Epidermal melanocyte (primary cell): Measurements from ENCODE around the gene KYAT1.
A peak's percentile ranks its signal among the peaks of the same experiment; 100 is the strongest.

Experiments
- DNase-seq: peaks from one replicate; pipeline ENCODE4 v3.0.0; 2011; ENCODE audit warnings: low spot score; ENCODE audit not compliant: insufficient read length

KYAT1 gene

GRCh38 chr9:128841694-128842492, 39.9 kb downstream of the KYAT1 start:
- DNase-seq = no peak

DNA sequence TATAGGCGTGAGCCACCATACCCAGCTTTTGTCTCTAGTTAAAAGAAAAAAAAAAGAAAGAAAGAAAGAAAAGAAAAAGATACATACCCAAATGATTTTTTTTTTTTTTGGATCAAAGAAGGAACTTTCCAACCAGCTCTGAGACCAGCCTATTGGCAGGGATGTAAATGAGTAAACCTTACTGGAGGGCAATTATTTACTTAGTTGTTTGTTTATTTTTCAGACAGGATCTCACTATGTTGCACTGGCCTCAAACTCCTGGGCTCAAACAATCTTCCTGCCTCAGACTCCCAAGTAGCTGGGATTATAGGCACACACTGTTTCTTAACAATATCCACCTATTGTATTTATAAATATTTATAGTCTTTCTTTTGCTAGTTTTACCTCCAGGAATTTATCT, 41.2 kb downstream of the KYAT1 start:
- no peak for DNase-seq

DNA sequence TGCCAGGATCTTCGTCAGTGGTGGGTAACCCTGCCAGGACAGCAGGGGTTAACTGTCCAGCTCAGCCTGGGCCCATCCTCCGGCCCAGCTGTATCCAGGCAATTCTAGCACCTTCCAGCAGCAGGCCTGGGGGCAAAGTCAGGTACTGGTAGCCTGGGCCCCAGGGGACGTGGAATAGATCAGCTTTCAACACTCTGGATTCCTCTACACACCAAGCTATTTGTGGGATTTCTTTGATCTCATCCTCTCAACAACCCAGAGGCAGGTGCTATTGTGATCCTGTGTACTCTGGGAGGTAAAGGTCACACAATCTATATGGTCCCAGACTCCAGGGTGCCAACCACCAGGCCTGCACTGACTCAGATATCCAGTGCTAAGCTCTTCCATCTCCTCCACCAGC, 43.4 kb downstream of the KYAT1 start:
- no peak for DNase-seq

DNA sequence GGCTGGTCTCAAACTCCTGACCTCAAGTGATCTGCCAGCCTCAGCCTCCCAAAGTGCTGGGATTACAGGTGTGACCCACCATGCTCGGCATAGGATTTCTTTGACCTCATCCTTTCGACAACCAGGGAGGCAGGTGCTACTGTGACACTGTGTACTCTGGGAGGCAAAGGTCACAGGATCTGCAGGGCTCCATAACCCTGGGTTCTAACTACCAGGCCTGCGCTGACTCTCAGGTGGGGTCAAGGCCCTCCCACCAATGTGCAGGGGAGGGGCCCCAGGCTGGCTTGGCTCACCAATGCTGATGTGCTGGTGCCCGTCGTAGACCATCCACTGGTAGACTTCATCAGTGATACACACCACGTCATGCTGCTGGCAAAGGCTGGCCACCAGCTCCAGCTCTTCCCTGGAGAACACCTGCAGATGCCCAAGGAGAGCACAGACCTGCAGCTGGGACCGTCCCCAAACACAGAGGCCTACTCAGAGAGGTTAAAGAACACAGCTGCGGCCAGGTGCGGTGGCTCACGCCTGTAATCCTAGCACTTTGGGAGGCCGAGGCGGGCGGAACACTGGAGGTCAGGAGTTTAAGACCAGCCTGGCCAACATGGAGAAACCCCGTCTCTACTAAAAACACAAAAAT, 45.1 kb downstream of the KYAT1 start:
- DNase-seq = no peak

DNA sequence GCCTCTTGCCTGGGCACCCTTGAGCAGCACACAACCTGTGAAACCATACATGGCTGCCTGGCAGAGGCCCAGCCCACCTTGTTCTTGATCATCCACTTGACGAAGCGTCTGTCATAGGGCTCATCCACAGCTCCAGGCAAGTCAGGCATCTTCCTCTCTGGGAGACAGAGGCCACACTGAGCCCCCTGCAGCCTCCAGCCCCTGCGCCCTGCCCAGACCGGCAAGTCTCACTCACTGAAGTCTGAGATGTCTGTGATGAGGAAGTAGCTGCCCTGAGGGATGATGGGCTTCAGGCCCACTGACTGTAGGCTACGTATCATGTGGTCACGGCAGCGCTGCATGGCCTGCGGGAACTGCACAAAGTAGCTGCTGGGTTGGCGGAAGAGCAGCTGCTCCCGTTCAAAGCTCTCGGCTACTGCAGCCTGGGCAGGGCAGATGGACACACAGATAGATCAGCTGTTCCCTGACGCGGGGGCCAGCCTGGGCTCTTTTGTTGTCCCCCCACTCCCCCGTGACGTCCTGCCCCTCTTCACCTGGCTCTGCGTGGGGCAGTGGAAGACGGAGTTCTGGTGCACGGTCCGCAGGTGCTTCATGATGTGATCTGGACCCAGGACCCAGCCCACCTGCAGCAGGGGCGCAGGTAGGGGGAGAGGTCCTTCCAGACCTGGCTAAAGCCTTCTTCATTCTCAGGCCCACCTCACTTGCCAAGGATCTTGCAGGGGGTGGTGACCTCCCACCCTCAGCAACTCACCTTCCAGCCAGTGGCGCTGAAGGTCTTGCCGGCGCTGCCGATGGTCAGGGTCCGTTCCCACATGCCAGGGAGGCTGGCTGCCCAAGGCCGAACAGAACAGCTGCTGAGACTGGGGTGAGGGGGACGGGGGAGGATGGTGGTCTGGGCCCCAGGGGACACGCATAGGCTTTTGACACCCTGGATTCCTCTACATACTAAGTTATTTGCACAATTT, 46.2 kb downstream of the KYAT1 start:
- DNase-seq = no peak

- no peak for DNase-seq
Measured at GRCh38 chr9:128833696-128834095, 48.1 kb downstream of the KYAT1 start.

DNA sequence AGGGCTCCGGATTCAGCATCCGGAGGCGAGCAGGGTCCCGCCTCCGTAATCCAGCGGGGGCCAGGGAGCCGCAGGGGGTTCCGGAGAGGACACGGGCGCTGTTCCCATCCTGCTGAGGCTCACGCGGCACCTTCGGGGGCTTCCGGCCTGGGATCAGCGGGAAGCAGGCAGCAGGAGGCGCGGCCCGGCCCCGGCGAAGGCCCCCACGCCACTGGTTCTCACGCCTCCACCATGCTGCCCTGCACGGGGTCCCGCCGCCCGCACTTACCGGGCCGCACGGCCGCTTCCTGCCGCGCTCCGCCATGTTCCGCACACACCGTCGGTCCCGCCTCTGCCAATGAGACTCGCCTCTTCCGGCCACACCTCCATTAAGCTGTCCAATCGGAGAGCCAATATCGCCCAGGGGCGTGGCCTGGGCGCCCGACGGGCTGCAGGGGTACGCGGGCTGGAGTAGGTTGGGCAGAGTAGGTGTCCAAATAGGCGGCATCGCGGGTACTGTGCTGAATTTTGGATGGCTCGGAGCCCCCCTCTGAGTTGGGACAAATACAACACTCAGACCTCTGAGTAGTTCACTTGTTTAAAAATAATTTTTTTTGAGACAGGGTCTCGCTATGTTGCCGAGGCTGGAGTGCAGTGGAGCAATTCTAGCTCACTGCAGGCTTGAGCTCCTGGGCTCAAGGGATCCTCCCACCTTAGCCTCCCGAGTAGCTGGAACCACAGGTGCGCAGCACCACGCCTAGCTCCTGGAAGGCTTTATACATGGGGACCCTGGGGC, 52.1 kb downstream of the KYAT1 start, which contains the start of gene SPOUT1:
Gene SPOUT1, minus strand, starts transcription at position 318 of the 775 bp plus-strand sequence. Its CDS starts 14 bp downstream, at position 304.
- DNase-seq = peak; percentile 97

- no peak for DNase-seq
Measured at GRCh38 chr9:128828719-128829452, 52.9 kb downstream of the KYAT1 start.

DNA sequence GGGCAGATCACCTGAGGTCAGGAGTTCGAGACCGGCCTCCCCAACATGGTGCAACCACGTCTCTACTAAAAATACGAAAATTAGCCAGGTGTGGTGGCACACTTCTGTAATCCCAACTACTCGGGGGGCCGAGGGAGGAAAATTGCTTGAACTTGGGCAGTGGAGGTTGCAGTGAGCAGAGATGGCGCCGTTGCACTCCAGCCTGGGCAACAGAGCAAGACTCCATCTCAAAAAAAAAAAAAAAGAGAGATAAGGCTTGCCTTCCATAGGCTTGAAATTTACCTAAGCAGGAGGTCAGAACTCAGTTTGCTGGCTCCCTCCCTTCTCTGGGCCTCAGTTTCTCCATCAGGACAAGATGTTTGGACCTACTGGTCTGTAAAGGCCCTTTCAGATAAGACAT, 53.5 kb downstream of the KYAT1 start:
- no peak for DNase-seq

- no peak for DNase-seq
Measured at GRCh38 chr9:128825923-128826700, 55.6 kb downstream of the KYAT1 start.

GRCh38 chr9:128824911-128825310, 56.8 kb downstream of the KYAT1 start:
- DNase-seq = peak; percentile 15

DNA sequence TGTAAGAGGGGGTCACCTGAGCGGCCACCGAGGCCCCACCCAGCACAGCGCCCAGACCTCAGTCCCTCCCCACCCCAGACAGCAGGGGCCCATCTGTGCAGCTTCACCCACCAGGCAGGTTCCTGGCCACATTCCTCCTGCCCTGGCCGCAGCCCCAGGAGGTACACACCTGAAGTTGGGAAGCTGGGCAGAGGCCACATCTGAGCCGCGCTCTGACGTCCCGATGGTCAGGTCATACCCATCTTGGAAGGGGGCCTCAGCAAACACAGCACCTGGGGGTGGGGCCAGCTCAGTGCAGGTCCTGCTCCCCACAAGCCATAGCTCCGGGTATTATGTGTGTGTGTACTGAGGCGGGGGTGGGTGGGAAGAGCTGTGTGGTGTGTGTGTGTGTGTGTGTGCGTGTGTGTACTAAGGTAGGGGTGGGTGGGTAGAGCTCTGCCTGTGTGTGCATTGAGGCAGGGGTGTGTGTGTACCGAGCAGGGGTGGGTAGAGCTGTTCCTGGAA, 57.8 kb downstream of the KYAT1 start:
- peak; percentile 6 for DNase-seq

- DNase-seq = peak; percentile 8
Measured at GRCh38 chr9:128823362-128823902, 58.3 kb downstream of the KYAT1 start.

DNA sequence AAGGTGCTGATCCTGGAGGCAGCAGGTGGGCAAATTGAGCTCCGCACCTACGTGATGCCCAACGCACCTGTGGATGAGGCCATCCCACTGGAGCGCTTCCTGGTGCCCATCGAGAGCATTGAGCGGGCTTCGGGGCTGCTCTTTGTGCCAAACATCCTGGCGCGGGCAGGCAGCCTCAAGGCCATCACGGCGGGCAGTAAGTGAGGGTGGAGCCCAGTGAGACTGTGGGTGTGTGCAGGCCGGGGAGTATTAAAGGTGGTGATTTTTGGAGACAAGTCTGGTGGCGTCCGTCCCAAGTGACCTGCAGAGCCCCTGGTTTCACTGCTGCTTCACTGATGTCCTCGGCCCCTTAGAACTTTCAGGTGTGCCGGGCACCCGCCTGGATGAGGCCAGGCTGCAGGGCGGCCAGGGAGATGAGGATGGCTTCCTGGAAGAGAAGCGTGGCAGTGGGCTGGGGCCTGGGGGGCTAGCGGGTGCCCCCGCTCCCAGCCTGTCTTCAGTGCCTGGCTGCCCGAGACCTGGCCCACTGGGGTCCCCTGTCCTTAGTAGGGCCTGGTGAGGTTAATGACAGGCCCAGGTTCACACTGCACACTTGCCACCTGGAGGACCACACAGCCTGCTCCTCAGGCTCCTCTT, 59.2 kb downstream of the KYAT1 start:
- DNase-seq = peak; percentile 2

DNA sequence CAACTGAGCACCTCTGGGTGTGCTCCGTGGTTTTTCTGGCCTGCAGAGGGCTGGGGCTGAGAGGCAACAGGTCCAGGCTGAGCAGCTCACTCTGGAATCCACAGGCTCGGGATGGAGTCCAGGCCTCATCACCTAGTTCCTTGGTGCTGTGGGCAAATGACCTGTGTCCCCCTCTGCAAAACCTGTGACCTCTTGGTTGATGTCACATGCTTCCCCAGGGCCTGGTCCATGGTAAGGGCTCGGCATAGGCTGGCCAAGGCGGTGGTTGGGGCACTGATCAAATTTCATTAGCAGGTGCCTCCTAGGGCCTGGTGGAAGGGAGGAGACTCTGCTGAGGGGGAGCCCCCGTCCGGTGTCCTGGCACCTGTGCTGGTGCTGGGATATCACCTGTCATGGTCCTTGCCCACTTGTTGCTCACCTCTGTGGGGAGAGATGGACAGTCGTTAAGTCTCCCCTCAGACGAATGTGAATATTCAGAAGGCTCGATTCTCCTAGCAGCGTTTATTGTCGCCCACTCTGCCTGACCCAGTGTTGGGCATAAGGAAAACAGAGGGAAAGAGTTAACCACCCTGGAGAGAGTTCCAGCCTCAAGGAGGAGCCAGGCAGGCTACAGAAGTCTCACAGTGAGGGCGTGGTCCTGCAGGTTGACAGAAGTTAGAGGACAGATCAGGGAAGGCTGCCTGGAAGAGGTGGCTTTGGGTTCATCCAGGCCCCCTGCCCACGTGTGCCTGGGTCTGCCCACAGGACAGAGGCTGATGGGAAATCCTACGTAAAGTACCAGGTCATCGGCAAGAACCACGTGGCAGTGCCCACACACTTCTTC, 60.0 kb downstream of the KYAT1 start:
- peak; percentile 5 for DNase-seq

- DNase-seq = no peak
Measured at GRCh38 chr9:128820665-128821583, 60.8 kb downstream of the KYAT1 start.
